Fibroblast of upper back skin (primary cell): ENCODE data around the gene ST6GALNAC3.
A peak's percentile ranks its signal among the peaks of the same experiment; 100 is the strongest.

Source experiments
- DNase-seq: peaks from one replicate; pipeline ENCODE4 v3.0.0-alpha.2; 2013

The ST6GALNAC3 gene

DNA sequence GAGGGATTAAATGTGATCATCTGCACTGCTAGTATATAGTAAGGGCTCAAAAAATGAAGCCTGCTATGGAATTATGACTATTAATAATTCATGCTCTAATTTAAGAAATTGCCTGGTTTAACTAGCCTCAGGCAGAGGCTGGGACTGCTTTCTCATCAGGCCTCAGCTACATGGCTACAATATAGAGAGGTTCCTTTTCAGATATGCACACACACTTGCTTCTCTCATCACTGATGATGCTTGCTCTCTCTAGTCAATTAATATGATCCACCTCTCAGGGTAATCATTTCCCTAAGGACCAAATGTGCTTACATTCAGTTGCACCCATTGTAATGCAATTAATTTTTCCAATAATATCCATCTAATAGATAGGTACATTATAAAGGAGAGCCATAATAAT is 467.8 kb downstream of the ST6GALNAC3 start:
- no peak for DNase-seq

- no peak for DNase-seq
These were observed 468.9 kb downstream of the ST6GALNAC3 start for GRCh38 chr1:76543495-76543894.

DNA sequence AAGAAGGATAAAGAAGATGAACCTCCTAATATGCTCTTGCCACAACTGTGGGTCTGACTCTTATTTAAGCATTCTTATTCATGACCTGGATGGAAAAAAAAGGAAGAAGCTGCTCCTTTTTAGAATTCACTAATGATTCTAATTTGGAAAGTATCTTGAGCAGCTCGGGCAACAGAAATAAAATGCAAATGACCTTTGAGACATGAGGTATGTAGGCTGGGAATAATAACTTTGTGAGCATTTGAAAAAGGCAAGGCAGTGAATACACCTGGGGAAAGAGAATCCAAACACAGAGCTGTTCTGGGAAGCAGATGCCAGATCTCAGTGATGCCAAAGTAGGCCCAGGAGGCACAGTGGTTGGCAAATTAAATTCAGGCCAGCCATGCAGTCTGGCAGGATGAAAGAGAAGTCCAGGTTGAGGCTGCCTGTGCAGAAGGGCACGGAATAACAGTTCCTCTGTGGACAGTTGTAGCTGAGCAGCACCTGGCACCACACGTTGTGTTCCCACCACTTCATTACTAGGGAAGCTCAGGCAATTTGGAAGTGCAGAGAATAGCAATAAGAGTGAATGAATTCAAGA is 471.9 kb downstream of the ST6GALNAC3 start:
- DNase-seq: no peak

GRCh38 chr1:76547916-76548315 is 473.4 kb downstream of the ST6GALNAC3 start:
- no peak for DNase-seq

DNA sequence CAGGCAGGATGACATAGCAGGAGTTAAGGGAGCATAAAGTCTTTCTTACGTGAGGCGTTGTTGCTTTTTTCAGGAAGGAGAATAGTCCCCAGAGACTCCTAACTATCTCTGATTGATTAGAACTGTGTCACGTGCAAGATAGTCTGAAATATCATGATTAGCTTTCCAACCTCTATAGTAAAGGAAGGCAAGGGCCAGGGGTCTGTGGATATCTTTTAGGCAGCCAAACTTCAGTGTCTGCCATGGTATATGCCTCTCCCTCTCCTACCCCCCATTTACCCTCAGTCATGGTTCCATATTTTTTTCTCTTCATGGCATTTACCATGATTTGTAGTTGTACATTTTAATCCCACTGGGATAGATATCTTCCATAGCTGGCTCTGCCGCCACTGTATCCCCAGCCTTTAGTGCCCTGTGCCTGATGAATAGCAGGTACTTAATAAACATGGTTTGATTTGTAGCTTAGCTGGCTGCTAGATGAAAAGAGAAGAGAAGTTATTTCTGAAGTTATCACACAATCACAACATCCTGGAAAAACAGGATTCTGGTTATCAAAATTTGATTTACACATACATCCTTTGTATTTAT is 474.1 kb downstream of the ST6GALNAC3 start:
- no peak for DNase-seq

DNA sequence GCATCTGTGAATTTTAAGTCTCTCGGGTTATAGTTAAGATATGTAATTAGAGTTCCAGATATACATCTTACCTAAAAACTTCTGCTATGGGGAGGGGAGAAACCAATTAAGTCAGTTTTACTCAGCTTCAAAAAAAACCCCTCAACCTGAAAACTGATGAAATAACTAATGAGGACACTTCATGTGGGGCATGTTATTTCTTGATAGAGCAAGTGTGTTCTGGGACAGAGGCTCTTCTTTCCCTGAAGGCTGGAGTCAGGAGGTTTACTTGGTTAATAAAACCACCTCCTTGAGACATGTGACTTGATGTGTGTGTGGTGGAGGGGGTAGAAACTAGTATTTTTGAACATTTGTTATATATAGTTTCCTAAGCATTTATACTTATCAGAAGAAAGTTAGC is 479.7 kb downstream of the ST6GALNAC3 start:
- DNase-seq: no peak

GRCh38 chr1:76562292-76562691 is 487.7 kb downstream of the ST6GALNAC3 start:
- DNase-seq: no peak

DNA sequence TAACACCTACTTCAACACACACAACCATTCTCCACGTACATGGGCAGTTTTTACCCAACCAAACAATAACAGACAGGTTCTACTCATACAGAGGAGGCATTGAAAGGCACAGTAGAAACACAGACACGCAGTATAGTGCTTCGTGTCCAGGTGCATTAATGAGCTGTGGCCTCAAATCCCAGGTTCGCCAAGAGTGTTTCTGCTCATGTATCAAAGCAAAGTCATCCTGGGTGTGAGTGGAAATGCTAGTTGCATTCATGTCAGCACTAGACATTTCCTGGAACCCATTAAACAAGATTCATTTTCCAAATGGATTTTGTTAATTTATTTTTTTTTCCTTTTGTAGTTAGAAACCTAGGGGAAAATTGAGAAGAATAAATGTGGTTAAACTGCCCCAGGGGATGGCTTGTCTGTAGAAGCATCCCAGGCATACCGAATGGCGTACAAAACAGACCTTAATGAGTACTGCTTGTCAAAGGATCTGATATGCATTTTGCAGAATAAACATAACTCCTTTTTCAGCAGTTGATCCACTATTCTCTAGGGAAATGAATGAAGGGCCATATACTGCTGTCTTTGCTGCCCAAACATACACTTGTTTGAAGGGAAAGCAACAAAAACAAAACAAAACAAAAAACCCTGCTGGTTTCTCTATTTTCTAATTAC is 494.2 kb downstream of the ST6GALNAC3 start:
- no peak for DNase-seq

GRCh38 chr1:76571248-76571647 is 496.7 kb downstream of the ST6GALNAC3 start:
- DNase-seq: no peak

DNA sequence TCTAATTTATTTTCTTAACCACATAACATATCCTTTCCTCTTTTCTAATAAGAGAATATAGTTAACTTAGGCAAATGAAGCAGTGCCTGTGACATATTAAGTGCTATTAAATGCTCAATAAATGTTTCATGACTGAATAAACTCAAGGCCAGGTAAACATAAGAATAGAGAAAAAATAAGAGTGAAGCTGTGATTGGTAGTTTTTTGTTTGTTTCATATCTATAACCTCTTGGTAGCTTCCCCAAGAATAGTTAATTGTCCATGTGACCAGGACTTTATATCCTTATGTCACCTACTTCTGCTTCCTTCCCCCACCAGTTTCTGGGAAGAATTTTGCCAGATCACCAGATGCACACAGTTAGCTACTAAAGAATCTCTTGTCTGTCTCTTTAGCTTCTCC is 497.7 kb downstream of the ST6GALNAC3 start:
- DNase-seq: no peak

GRCh38 chr1:76576876-76577524 is 502.5 kb downstream of the ST6GALNAC3 start:
- DNase-seq: no peak

GRCh38 chr1:76577525-76578185 is 503.1 kb downstream of the ST6GALNAC3 start:
- DNase-seq: no peak

GRCh38 chr1:76580206-76580605 is 505.7 kb downstream of the ST6GALNAC3 start:
- no peak for DNase-seq

DNA sequence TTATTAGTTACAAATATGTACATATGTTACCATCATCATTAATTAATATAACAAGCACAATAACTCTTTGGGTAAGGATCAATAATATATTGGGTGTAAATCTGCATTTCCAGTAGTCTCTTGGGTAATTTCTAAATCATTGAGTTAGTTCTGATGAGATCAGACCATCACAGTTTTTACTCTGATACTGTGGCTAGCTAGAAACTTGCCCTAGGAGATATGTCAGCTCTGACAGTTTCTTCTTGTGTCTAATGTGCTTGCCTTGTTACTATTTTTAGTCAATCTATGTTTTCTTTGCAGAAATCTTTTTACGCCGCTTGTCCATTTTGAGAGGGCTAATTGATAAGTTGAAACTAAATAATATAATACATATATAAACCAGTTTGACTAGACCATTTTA is 507.2 kb downstream of the ST6GALNAC3 start:
- DNase-seq: no peak

DNA sequence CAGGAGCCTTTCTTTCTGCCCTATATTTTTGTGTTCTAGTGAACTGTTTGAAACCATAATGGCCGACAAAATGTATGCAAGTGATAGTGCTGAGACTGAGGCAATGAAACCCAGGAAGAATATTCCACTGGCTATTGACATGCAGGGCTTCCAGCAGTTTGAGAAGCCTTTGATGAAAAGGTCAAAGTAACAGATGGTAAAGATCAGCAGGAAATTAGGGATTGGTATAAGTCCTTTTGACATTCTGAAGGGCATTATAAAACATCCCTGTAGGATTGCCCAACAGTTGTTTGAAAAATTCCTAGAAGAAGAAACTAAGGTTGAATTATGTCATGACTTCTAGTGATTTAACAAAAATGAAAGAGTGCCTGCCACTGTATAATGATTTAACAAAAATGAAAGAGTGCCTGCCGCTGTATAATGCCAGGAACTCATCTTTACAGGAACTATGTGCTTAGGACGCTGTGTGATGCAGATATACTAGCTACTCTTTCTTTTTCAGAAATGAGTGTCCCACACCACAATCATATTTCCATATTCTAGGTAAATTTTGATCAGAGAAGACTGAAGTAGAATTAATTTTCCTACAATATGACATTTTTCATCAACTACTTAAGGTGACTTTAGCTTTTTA is 508.8 kb downstream of the ST6GALNAC3 start:
- no peak for DNase-seq

DNA sequence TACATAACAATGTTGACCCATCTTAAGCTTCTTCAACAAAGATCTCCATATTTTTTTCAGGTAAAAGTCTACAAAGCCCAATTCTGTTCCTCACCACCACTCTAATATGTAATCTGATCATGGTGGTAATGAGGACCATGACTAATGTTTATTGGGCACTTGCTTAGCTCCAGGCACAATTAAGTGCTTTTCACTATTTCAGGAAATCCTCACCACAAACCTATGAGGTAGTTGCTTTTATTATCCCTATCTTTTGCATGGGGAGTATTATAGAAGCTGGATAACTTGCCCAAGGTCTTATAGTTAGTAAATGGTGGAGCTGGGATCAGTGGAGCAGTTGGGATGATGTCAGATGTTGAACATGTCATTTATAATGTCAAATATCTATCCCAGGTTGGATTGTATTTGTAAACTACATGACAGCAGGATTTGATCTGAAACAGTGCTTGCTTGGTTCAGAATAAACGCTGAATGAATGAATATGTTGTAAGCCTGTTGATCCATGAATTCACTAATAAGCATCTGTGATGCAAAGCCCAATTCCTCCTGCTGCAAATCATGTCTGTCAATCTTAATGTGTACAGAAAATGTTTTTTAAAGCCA is 509.4 kb downstream of the ST6GALNAC3 start:
- no peak for DNase-seq

DNA sequence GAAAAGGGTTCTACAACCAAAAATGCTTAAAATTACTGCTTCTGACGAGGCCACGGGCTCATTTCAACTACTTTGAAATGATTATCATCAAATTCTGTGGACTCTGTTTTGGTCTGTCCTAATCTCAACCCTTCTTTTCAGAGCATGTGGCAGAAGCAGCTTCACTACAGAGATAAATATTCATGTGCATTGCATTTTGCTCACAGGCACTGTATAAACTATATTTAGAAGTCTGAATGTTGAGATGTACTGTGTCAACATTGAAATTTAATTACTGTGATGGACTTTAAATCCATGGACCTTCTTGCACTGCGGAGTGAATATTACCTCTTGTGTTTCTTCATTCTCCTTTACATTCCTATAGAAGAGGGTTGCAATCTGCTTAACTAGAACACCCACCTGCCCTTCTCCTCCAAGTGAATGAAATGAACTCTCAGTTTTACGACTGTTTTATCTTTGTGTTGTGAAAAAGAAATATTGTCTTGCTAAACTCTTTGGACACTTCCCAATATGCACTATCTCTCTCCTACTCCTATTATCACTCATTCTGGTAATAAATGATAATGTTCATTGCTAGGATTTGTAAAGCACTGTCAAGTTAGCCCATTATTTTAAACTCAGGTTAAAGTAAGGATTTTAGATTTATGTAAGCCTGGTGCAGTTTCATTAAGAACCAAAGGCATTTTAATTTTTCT is 511.6 kb downstream of the ST6GALNAC3 start:
- DNase-seq: no peak

DNA sequence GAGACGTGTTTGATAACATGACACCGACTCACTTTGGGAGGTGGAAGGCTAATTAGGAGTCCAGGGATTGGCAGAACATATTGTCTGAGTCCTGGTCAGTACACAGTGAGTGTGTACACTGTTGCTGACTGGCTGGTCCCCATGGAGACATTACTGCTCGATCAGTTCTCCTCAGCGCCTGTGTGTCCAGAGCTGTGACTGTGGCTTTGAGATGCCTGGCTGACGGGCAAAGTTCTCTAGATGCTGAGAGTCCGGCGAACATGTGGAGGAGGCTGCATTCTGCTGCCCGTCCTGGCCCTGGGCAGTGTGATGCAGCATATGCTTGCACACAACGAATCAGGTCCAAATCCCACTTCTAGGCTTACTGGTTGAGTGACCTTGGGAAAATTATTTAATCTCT is 512.7 kb downstream of the ST6GALNAC3 start:
- DNase-seq: no peak

DNA sequence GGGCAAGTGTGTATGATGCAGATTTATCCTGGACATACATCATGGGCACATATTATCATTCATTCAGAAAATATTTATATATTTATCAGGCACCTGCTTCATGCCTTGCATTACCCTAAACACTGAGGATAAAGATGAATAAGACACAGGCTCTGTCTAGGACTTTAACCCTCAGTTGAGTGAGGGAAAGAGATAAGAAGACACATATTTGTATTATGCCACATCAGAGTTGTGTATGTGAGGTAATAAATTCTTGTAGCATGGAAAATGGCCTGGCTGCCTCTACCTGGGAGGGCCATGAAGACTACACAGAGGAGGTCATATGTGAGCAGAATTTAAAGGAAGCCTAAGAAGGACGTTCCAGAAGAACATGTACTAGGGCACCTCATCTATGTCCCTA is 516.9 kb downstream of the ST6GALNAC3 start:
- no peak for DNase-seq

DNA sequence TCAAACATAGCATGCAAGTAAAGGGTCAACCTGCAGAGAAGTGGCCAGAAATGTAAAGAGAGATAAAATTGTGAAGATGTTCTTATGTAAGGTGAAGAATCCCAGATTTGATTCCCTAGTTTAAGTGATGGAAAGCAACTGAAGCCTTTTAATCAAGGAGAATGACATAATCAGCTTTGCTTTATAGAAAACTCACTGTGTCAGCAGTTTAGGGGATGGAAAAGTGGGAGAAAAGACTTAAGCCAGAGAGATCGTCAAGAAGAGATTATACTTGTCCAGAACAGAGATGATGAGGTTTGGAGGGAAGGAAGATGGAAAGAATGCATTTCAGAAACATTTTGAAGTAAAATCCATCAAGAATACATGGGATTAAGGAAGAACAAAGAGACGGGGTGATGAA is 517.4 kb downstream of the ST6GALNAC3 start:
- DNase-seq: no peak

DNA sequence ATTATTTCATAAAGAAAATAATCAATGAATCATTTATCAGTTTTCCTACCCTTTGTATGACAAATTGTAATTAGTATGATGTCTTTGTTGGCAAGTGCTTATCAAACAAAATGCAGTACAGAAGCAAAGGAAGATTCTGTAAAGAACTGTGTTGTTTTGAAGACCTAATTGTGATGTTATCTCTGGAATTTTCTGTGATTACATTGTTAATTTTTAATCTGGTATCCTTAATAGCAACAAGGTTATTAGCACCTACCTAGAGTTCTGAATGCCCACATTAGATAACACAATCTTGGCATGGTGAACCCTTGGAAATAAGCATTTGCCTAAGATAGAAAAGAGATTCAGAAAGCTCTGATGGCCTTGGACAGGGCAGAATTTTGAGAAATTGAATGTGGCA is 518.6 kb downstream of the ST6GALNAC3 start:
- DNase-seq: no peak

DNA sequence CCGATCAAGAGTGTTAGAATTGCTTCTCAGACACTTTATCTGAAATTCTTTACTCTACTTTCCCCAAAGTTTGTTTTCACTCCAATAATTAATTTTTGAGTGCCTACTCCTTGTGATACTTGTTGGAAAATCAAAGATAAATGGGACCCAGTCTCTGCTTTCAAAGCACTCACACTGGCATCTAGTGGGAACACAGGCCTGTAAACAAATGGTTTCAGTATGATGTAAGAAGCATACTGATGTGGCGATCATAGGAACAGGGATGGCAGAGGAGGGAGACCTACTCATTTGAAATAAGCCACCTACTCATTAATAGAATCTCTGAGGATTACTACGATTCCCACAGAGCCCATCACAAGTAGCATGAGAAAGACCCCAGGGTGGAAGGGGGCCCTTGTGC is 519.1 kb downstream of the ST6GALNAC3 start:
- DNase-seq: peak; percentile 4
